Neural cell (in vitro differentiated cells): ENCODE data around the gene GNG7.

ENCODE experiments used
- EP300 ChIP-seq: fragments of 450-650 bp; conservative IDR thresholded peaks from 2 replicates; pipeline ENCODE4 v1.6.1; 2014; ENCODE audit warnings: antibody characterized with exemption, mild to moderate bottlenecking, moderate library complexity; ENCODE audit not compliant: poor library complexity, severe bottlenecking
- POLR2AphosphoS5 ChIP-seq: IDR thresholded peaks from 2 replicates; pipeline ENCODE4 v1.6.1; 2012
- TF ChIP-seq, protein P1 (sequence below): fragments of 450-650 bp; IDR thresholded peaks from 2 replicates; pipeline ENCODE4 v1.5.1; 2014; ENCODE audit warnings: antibody characterized with exemption, mild to moderate bottlenecking, moderate library complexity; ENCODE audit not compliant: poor library complexity, severe bottlenecking
- TF ChIP-seq, protein P2 (sequence below): IDR thresholded peaks from 2 replicates; pipeline ENCODE4 v1.6.1; 2012; ENCODE audit warnings: borderline replicate concordance

DNA sequence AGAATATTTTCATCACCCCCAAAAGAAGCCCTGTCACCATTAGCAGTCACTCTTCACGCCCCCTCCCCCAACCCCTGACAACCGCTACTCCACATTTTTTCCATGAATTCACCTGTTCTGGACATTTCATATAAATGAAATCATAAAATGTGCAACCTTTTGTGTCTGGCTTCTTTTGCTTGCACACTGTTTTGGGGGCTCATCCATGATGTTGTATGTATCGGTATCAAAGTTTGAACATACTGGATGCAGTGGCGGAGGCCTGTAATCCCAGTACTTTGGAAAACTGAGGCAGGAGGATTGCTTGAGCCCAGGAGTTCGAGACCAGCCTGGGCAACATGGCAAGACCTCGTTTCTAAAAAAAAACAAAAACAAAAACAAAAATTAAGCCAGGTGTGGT lies 219.4 kb downstream of the GNG7 start:
- TF ChIP-seq POLR2AphosphoS5: no peak
- TF ChIP-seq, protein P1, sequence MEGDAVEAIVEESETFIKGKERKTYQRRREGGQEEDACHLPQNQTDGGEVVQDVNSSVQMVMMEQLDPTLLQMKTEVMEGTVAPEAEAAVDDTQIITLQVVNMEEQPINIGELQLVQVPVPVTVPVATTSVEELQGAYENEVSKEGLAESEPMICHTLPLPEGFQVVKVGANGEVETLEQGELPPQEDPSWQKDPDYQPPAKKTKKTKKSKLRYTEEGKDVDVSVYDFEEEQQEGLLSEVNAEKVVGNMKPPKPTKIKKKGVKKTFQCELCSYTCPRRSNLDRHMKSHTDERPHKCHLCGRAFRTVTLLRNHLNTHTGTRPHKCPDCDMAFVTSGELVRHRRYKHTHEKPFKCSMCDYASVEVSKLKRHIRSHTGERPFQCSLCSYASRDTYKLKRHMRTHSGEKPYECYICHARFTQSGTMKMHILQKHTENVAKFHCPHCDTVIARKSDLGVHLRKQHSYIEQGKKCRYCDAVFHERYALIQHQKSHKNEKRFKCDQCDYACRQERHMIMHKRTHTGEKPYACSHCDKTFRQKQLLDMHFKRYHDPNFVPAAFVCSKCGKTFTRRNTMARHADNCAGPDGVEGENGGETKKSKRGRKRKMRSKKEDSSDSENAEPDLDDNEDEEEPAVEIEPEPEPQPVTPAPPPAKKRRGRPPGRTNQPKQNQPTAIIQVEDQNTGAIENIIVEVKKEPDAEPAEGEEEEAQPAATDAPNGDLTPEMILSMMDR: no peak
- TF ChIP-seq, protein P2, sequence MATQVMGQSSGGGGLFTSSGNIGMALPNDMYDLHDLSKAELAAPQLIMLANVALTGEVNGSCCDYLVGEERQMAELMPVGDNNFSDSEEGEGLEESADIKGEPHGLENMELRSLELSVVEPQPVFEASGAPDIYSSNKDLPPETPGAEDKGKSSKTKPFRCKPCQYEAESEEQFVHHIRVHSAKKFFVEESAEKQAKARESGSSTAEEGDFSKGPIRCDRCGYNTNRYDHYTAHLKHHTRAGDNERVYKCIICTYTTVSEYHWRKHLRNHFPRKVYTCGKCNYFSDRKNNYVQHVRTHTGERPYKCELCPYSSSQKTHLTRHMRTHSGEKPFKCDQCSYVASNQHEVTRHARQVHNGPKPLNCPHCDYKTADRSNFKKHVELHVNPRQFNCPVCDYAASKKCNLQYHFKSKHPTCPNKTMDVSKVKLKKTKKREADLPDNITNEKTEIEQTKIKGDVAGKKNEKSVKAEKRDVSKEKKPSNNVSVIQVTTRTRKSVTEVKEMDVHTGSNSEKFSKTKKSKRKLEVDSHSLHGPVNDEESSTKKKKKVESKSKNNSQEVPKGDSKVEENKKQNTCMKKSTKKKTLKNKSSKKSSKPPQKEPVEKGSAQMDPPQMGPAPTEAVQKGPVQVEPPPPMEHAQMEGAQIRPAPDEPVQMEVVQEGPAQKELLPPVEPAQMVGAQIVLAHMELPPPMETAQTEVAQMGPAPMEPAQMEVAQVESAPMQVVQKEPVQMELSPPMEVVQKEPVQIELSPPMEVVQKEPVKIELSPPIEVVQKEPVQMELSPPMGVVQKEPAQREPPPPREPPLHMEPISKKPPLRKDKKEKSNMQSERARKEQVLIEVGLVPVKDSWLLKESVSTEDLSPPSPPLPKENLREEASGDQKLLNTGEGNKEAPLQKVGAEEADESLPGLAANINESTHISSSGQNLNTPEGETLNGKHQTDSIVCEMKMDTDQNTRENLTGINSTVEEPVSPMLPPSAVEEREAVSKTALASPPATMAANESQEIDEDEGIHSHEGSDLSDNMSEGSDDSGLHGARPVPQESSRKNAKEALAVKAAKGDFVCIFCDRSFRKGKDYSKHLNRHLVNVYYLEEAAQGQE: no peak
- no peak for TF ChIP-seq EP300
